Activated CD4-positive, alpha-beta T cell treated with anti-CD3 and anti-CD28 coated beads, Interleukin-2, amount 50 U/mL, for 4 hours (primary cell): ENCODE measurements around the gene DXO.

Experiments
- DNase-seq, 2 experiments: peaks; one replicate each; pipeline ENCODE4 v3.0.0-alpha.2; 2020

Gene DXO

GRCh38 chr6:31920811-31921210, 51.1 kb downstream of the DXO start:
- DNase-seq, result no peak
